B cell (primary cell): Measurements from ENCODE around the gene KDM5A.

Experiments used
- EZH2 ChIP-seq: IDR thresholded peaks from 2 replicates; pipeline ENCODE4 v1.6.1; 2012; ENCODE audit warnings: borderline replicate concordance, low read depth, mild to moderate bottlenecking, moderate library complexity, low read length; ENCODE audit not compliant: insufficient read depth, poor library complexity, severe bottlenecking
- TF ChIP-seq, protein P1 (sequence below): fragments of 200-600 bp; IDR thresholded peaks from one replicate; pipeline ENCODE4 v1.8.0; 2022; ENCODE audit warnings: antibody characterized with exemption, mild to moderate bottlenecking

DNA sequence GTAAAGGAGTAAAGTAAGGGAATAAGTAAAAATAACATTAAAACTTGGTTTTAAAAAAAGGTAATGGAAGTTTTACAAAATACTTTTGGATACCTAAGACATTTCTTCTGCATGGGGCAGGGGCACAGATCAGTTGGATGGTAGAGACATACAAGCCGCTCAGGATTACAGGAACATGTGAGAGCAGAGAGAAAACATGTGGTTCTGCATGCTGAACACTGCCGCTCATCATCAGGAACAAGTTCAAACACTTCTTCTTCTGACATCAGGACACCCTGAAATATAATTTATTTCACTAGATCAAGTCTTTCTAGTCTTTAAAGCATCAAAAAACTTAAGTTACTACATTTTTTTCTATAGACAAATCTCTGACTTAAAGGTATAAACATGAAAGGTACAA is 65.6 kb downstream of the KDM5A start:
- TF ChIP-seq EZH2 = no peak
- TF ChIP-seq, protein P1, sequence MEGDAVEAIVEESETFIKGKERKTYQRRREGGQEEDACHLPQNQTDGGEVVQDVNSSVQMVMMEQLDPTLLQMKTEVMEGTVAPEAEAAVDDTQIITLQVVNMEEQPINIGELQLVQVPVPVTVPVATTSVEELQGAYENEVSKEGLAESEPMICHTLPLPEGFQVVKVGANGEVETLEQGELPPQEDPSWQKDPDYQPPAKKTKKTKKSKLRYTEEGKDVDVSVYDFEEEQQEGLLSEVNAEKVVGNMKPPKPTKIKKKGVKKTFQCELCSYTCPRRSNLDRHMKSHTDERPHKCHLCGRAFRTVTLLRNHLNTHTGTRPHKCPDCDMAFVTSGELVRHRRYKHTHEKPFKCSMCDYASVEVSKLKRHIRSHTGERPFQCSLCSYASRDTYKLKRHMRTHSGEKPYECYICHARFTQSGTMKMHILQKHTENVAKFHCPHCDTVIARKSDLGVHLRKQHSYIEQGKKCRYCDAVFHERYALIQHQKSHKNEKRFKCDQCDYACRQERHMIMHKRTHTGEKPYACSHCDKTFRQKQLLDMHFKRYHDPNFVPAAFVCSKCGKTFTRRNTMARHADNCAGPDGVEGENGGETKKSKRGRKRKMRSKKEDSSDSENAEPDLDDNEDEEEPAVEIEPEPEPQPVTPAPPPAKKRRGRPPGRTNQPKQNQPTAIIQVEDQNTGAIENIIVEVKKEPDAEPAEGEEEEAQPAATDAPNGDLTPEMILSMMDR = no peak
